HL-60 (cell line): ENCODE data around the gene CENPP.

Experiments used
- DNase-seq, 2 experiments: peaks; one replicate each; pipeline ENCODE4 v3.0.0-alpha.2; 2010 to 2020; ENCODE audit warnings: low read depth in 1 of 2, low spot score in 1 of 2
- H3K27ac ChIP-seq: fragments of 250-450 bp; sonication (Bioruptor Pico); replicated peaks from 2 replicates; pipeline ENCODE4 v1.5.1; 2020; ENCODE audit warnings: mild to moderate bottlenecking, moderate library complexity
- H3K27me3 ChIP-seq: fragments of 250-450 bp; sonication (Bioruptor Pico); 2 replicates; pipeline ENCODE4 v1.5.1; 2021; ENCODE audit warnings: mild to moderate bottlenecking, moderate library complexity; ENCODE audit not compliant: insufficient read depth, poor library complexity, severe bottlenecking
- H3K4me3 ChIP-seq: replicated peaks from 2 replicates; pipeline ENCODE4 v1.5.1; 2011; ENCODE audit warnings: mild to moderate bottlenecking, control low read depth, low read length; ENCODE audit not compliant: insufficient read depth
- GABPA ChIP-seq: IDR thresholded peaks from 2 replicates; pipeline ENCODE4 v1.6.1; 2012; ENCODE audit warnings: low read depth
- POLR2AphosphoS5 ChIP-seq: IDR thresholded peaks from 2 replicates; pipeline ENCODE4 v1.6.1; 2012; ENCODE audit warnings: low read depth
- SPI1 ChIP-seq: IDR thresholded peaks from 2 replicates; pipeline ENCODE4 v1.6.1; 2012; ENCODE audit warnings: low read depth, mild to moderate bottlenecking, borderline replicate concordance
- TF ChIP-seq, protein P1 (sequence below): IDR thresholded peaks from 2 replicates; pipeline ENCODE4 v1.6.1; 2012; ENCODE audit warnings: low read depth; ENCODE audit not compliant: insufficient replicate concordance
- TF ChIP-seq, protein P2 (sequence below): IDR thresholded peaks from one replicate; pipeline ENCODE4 v1.5.1; 2011; ENCODE audit warnings: low read length, control low read depth, inconsistent platforms; ENCODE audit not compliant: insufficient read depth

The CENPP gene

GRCh38 chr9:92402826-92403745 is 77.3 kb downstream of the CENPP start:
- TF ChIP-seq POLR2AphosphoS5 (no peak), GABPA (no peak), SPI1 (no peak)
- TF ChIP-seq, protein P1, sequence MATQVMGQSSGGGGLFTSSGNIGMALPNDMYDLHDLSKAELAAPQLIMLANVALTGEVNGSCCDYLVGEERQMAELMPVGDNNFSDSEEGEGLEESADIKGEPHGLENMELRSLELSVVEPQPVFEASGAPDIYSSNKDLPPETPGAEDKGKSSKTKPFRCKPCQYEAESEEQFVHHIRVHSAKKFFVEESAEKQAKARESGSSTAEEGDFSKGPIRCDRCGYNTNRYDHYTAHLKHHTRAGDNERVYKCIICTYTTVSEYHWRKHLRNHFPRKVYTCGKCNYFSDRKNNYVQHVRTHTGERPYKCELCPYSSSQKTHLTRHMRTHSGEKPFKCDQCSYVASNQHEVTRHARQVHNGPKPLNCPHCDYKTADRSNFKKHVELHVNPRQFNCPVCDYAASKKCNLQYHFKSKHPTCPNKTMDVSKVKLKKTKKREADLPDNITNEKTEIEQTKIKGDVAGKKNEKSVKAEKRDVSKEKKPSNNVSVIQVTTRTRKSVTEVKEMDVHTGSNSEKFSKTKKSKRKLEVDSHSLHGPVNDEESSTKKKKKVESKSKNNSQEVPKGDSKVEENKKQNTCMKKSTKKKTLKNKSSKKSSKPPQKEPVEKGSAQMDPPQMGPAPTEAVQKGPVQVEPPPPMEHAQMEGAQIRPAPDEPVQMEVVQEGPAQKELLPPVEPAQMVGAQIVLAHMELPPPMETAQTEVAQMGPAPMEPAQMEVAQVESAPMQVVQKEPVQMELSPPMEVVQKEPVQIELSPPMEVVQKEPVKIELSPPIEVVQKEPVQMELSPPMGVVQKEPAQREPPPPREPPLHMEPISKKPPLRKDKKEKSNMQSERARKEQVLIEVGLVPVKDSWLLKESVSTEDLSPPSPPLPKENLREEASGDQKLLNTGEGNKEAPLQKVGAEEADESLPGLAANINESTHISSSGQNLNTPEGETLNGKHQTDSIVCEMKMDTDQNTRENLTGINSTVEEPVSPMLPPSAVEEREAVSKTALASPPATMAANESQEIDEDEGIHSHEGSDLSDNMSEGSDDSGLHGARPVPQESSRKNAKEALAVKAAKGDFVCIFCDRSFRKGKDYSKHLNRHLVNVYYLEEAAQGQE: no peak
- TF ChIP-seq, protein P2, sequence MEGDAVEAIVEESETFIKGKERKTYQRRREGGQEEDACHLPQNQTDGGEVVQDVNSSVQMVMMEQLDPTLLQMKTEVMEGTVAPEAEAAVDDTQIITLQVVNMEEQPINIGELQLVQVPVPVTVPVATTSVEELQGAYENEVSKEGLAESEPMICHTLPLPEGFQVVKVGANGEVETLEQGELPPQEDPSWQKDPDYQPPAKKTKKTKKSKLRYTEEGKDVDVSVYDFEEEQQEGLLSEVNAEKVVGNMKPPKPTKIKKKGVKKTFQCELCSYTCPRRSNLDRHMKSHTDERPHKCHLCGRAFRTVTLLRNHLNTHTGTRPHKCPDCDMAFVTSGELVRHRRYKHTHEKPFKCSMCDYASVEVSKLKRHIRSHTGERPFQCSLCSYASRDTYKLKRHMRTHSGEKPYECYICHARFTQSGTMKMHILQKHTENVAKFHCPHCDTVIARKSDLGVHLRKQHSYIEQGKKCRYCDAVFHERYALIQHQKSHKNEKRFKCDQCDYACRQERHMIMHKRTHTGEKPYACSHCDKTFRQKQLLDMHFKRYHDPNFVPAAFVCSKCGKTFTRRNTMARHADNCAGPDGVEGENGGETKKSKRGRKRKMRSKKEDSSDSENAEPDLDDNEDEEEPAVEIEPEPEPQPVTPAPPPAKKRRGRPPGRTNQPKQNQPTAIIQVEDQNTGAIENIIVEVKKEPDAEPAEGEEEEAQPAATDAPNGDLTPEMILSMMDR: no peak
- Histone ChIP-seq H3K27me3 (no peaks in the 10 kb centered on the region), H3K4me3 (no peak overlapping the region), H3K27ac (no peak overlapping the region)
- DNase-seq: no peak

- TF ChIP-seq, protein P1: no peak
- TF ChIP-seq GABPA: no peak
- TF ChIP-seq, protein P2: no peak
- Histone ChIP-seq H3K27ac (no peak within 1 kb of the TSS), H3K4me3 (no peak within 1 kb of the TSS), H3K27me3 (no peaks in the 10 kb centered on the region)
- DNase-seq: no peak
Observed at GRCh38 chr9:92404042-92404836, 78.5 kb downstream of the CENPP start, which contains the start of gene OGN. OGN (minus strand) TSS chr9:92404578; CDS start chr9:92403407, 1,171 bp downstream.

- TF ChIP-seq, protein P2: no peak
- TF ChIP-seq, protein P1: no peak
- TF ChIP-seq SPI1 (no peak), POLR2AphosphoS5 (no peak), GABPA (no peak)
- no peaks in the 10 kb centered on the region for H3K27me3 ChIP-seq
- H3K27ac ChIP-seq: no peak overlapping the region
- no peak for DNase-seq
- no peak overlapping the region for H3K4me3 ChIP-seq
Observed at GRCh38 chr9:92405818-92406217, 80.1 kb downstream of the CENPP start.
